GM13976 (cell line): ENCODE measurements around the gene SSX2IP.
"Not testable (repeated sequence)": the region's sequence is repeated elsewhere in the genome, so short reads cannot be mapped to it uniquely, and the experiment has no call there.

Experiments used
- DNase-seq: peaks from one replicate; pipeline ENCODE4 v3.0.0; 2012; ENCODE audit warnings: low spot score
- in situ Hi-C: fragments of 300-500 bp; cut with MboI; formaldehyde crosslinking; loops from one replicate; pipeline ENCODE4 v1.12.0; 2022; ENCODE audit warnings: low sequenced_read_pairs, mixed read lengths, inconsistent platforms; ENCODE audit not compliant: unreplicated experiment
- TF ChIP-seq, protein P1 (sequence below): IDR thresholded peaks from 2 replicates; pipeline ENCODE4 v1.5.1; 2012; ENCODE audit warnings: borderline replicate concordance, mild to moderate bottlenecking; ENCODE audit not compliant: insufficient read depth; ENCODE audit errors: extremely low read depth, missing control alignments, control extremely low read depth

SSX2IP gene

DNA sequence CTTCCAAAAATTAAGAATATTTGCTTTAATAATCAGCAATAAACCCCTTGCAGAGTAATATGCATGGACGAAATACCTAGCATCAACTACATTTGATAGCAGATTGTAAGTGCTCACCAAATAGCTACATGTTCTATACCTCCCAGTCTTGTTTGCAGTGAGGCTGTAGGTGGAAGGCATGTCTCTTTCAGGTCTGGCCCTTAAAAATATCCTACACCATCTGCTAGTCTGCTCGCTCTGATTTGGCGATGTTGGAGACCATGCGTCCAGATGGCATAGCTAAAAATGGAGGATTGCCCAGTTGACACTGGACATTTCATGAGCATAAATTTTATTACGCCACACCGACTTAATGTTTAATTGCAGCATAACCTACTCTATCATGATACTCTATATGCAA, 47.1 kb downstream of the SSX2IP start:
- TF ChIP-seq, protein P1, sequence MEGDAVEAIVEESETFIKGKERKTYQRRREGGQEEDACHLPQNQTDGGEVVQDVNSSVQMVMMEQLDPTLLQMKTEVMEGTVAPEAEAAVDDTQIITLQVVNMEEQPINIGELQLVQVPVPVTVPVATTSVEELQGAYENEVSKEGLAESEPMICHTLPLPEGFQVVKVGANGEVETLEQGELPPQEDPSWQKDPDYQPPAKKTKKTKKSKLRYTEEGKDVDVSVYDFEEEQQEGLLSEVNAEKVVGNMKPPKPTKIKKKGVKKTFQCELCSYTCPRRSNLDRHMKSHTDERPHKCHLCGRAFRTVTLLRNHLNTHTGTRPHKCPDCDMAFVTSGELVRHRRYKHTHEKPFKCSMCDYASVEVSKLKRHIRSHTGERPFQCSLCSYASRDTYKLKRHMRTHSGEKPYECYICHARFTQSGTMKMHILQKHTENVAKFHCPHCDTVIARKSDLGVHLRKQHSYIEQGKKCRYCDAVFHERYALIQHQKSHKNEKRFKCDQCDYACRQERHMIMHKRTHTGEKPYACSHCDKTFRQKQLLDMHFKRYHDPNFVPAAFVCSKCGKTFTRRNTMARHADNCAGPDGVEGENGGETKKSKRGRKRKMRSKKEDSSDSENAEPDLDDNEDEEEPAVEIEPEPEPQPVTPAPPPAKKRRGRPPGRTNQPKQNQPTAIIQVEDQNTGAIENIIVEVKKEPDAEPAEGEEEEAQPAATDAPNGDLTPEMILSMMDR: no peak
- DNase-seq: no peak
- in situ Hi-C loops: loop anchor here (25.0 kb wide), 1 partner anchor 506 kb away; the partner anchor contains the start of gene PRKACB

DNA sequence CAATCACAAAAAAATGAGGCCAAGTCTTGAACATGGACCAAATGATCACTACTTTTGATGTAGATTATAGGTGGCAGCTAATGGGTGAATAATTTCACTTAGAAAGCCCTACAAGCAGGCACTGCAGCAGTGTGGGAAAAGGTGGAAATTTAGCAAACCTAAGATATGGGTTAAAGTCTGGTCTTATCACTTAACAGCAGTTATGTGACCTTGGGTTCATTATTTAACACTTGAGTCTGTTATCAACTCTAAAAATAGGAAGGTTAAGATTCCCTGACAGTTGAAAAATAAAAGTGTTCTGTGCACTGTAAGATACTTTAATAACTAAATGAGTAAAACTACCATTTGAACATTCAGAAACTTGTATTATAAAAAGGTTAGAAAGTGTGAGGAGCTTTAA, 47.5 kb downstream of the SSX2IP start:
- no peak for DNase-seq
- TF ChIP-seq, protein P1: no peak
- in situ Hi-C loops: loop anchor here (25.0 kb wide), 1 partner anchor 505 kb away; the partner anchor contains the start of gene PRKACB

DNA sequence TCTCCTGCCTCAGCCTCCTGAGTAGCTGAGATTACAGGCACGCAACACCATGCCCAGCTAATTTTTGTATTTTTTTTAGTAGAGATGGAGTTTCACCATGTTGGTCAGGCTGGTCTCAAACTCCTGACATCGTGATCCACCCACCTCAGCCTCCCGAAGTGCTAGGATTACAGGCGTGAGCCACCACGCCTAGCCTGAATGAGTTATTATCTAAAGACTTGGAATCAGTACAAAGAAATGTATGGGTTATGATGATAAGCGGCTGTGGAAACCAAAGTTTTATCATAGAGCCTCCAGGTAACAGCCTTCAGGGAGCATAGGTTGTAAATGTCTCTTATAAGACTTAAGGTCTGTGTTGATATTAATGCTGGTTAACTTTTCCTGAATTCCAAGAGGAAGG, 50.5 kb downstream of the SSX2IP start:
- in situ Hi-C loops: loop anchor here (25.0 kb wide), 1 partner anchor 502 kb away; the partner anchor contains the start of gene PRKACB
- not testable (repeated sequence) for DNase-seq

DNA sequence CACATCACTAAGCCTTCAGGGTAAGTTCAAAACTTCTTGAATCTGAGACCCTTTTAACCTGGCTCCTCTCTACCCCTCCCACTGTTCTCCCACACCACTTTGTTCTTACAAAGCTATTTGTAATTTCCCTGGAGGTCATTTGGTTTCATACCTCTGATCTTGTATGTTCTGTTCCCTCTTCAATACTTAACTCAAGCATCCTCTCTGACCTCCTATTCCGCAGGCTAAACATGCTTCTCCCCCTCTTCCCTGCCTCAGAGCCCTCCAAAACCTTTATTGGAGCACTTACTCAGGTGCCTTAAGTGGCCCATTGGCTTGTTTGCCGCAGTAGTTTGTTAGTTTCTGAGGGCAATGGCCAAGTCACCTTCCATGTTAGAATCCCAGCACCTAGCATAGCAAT, 54.8 kb downstream of the SSX2IP start:
- in situ Hi-C loops: loop anchor here (25.0 kb wide), 1 partner anchor 498 kb away; the partner anchor contains the start of gene PRKACB
- no peak for DNase-seq
- TF ChIP-seq, protein P1: no peak

DNA sequence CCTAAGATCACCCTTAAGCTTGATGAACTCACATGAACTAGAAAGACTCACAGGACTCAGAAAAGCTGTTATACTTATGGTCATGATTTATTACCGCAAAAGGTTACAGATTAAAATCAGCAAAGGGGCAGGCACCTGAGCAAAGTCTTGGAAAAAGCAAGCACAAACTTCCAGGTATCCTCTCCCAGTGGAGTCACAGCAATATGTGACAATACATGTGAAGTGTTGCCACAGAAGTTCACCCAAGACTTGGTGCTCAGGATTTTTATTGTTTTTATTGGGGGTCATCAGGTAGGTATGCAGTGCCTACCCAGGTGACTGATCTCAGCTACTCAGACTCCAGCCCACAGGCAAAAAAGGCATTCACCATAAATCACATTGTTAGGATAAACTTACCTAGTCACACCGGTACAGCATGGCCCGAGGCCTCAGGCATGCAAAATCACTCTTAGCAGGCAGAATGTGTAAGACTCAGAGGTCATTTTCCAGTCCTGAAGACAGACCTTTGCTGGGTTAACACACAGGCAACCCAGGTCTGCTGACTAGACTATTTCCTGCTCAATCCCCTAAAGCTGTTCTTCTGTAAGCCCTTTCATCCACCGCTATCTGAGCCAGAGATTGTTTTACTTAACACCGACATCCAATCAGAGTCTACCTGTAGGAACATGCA, 55.6 kb downstream of the SSX2IP start:
- TF ChIP-seq, protein P1: no peak
- in situ Hi-C loops: loop anchor here (25.0 kb wide), 1 partner anchor 497 kb away; the partner anchor contains the start of gene PRKACB
- no peak for DNase-seq

DNA sequence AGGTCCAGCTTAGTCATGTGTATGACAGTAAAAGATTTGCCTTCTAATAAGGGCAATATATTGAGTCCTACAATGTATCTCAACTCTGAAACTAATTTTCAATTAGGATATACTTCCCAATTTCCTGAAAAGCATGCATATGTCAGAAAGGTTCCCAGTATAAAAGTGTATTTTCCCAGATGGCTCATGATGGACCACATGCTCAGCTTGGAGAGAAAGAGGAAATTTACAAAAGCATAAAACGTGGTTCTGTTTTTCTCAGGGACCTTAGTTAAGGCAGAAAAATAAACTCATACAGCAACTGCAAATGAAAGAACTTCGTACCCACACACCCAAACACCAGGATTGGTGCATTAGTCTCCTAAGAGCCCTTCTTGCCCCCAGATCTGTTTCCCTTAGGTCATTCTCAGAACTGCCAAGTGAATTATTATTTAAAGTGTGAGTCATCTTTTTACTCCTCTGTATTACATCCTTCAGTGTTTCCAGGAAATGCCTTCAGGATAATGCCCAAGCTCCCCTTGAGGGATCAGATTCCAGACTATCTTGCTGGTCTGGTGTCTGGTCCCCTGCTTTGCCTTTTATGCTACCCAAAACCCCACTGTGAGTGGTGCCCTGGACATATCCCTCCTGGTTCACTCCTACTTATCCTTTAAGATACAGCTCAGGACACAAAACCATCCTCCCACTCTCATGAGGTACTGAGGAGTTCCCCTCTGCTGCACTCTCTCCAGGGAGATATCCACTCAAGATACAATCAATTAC, 57.4 kb downstream of the SSX2IP start:
- TF ChIP-seq, protein P1: no peak
- no peak for DNase-seq
- in situ Hi-C loops: loop anchor here (25.0 kb wide), 1 partner anchor 496 kb away; the partner anchor contains the start of gene PRKACB

DNA sequence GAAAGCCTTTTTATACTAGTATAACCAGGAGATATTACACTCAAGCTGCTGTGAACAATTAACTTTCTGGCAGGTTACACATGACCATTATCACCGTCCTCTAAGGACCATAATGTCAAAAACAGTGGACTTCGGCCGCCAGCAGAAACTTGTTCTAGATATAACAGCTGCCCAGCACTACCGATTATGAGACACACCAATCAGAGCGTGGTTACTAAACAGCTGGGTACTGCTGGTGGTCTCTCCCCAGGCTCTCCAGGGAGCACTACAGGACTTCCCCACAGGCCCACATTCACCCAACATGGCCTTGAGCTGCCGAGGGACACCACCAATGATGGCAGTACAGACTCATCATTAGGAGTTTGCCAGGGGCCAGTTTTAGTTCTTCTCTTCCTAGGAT, 58.1 kb downstream of the SSX2IP start:
- DNase-seq: no peak
- TF ChIP-seq, protein P1: no peak
- in situ Hi-C loops: loop anchor here (25.0 kb wide), 1 partner anchor 495 kb away; the partner anchor contains the start of gene PRKACB
